GM12872 (cell line): ENCODE data around the gene NINL.

Experiments used
- CTCF ChIP-seq: IDR thresholded peaks from 3 replicates; pipeline ENCODE4 v1.5.1; 2011; ENCODE audit warnings: low read depth, mild to moderate bottlenecking, low read length, moderate library complexity; ENCODE audit not compliant: insufficient read depth

NINL gene

GRCh38 chr20:25537890-25538289, 47.4 kb downstream of the NINL start:
- TF ChIP-seq CTCF, result no peak

- no peak for TF ChIP-seq CTCF
Observed at GRCh38 chr20:25535762-25536161, 49.6 kb downstream of the NINL start.

GRCh38 chr20:25534845-25535244, 50.5 kb downstream of the NINL start:
- TF ChIP-seq CTCF, result no peak

DNA sequence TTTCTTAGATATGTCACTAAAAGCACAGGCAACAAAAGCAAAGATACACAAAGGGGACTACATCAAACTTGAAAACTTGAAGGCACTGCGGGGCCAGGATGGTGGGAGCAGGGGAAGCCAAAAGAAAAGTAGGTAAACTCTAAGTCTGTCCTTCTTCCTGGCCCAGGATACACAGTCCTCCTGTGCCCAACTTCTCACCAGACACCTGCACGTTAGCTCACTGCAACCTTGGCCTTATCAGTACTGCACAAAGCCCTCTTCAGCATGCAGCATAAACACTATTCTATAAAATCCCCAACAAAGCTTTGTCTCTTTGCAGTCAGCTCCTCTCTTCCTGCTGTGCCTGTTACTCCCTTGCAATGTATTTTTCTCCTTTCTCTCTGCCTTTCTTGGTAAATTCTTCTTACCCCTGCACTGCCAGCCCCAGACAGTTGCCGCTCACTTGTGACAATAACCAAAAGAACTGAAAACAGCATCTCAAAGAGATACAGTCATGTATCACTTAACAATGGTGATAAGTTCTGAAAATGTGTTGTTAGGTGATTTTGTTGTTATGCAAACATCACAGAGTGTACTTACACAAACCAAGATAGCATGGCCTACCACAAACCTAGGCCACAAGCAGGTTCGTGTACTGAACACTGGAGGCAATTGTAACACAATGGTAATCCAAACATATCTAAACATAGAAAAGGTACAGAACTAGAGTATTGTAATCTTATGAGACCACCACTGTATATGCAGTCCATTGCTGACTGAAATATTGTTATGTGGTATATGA, 51.2 kb downstream of the NINL start:
- TF ChIP-seq CTCF, result no peak

DNA sequence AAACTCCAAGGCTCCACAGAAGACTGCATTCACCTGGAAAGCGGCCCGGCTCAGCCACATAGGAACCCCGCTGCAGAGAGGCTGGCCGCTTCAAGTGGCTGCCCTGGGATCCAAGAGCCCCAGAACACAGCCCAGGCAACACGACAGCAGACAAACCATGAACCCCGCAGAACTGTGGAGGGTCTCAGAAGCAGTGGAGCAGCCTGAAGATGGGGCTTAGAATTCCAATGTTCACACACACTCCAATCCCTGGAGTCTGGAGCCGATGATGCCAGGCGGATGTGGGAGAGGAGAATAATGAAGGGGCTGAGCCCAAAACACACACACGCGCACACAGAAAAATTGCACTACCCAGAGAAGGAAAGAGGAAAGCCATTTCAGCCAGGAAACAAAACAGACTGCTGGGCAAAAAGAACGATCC, 52.4 kb downstream of the NINL start:
- TF ChIP-seq CTCF, result no peak

GRCh38 chr20:25532015-25532751, 53.1 kb downstream of the NINL start:
- no peak for TF ChIP-seq CTCF

GRCh38 chr20:25529295-25529951, 55.9 kb downstream of the NINL start:
- no peak for TF ChIP-seq CTCF
